SK-N-SH treated with all-trans-retinoic acid at 6 μM for 48 hours (cell line): Measurements from ENCODE around the gene NRXN3.

Source experiments
- ATAC-seq: fragments of 200-7000 bp; cut with Tn5 transposase; 3 replicates; pipeline ENCODE4 v1.9.1; 2020; ENCODE audit warnings: mild to moderate bottlenecking, moderate library complexity
- ARNTL ChIP-seq: fragments of 450-650 bp; formaldehyde crosslinking; IDR thresholded peaks from 2 replicates; pipeline ENCODE4 v1.5.0; 2020; ENCODE audit warnings: low read depth, mild to moderate bottlenecking, moderate library complexity, borderline replicate concordance
- BACH2 ChIP-seq: fragments of 250-450 bp; sonication (Bioruptor Pico); IDR thresholded peaks from 2 replicates; pipeline ENCODE4 v1.9.0; 2021; ENCODE audit warnings: mild to moderate bottlenecking, borderline replicate concordance
- CREB5 ChIP-seq: fragments of 250-450 bp; sonication (Bioruptor Pico); IDR thresholded peaks from 2 replicates; pipeline ENCODE4 v1.5.1; 2020; ENCODE audit warnings: low read depth, mild to moderate bottlenecking, moderate library complexity
- GLIS3 ChIP-seq: fragments of 250-450 bp; sonication (Bioruptor Pico); IDR thresholded peaks from 2 replicates; pipeline ENCODE4 v1.5.0; 2020; ENCODE audit warnings: mild to moderate bottlenecking, moderate library complexity
- OSR1 ChIP-seq: fragments of 250-450 bp; sonication (Bioruptor Pico); IDR thresholded peaks from 2 replicates; pipeline ENCODE4 v1.8.0; 2022; ENCODE audit warnings: moderate library complexity, mild to moderate bottlenecking, inconsistent platforms
- POU6F1 ChIP-seq: fragments of 250-450 bp; sonication (Bioruptor Pico); IDR thresholded peaks from 2 replicates; pipeline ENCODE4 v1.8.0; 2021; ENCODE audit warnings: low read depth, mild to moderate bottlenecking, moderate library complexity, borderline replicate concordance
- PPARA ChIP-seq: fragments of 250-450 bp; sonication (Bioruptor Pico); IDR thresholded peaks from 2 replicates; pipeline ENCODE4 v1.5.0; 2020; ENCODE audit warnings: mild to moderate bottlenecking, borderline replicate concordance
- SNAI2 ChIP-seq: fragments of 250-450 bp; sonication (Bioruptor Pico); IDR thresholded peaks from 2 replicates; pipeline ENCODE4 v1.5.0; 2020; ENCODE audit warnings: mild to moderate bottlenecking, moderate library complexity
- TCF4 ChIP-seq: fragments of 250-450 bp; sonication (Bioruptor Pico); IDR thresholded peaks from 2 replicates; pipeline ENCODE4 v1.8.0; 2021; ENCODE audit warnings: mild to moderate bottlenecking, moderate library complexity, borderline replicate concordance
- TOX ChIP-seq: fragments of 250-450 bp; sonication (Bioruptor Pico); IDR thresholded peaks from 2 replicates; pipeline ENCODE4 v1.8.0; 2021; ENCODE audit warnings: mild to moderate bottlenecking, moderate library complexity, borderline replicate concordance
- ZC3H10 ChIP-seq: fragments of 250-450 bp; sonication (Bioruptor Pico); IDR thresholded peaks from 2 replicates; pipeline ENCODE4 v1.5.1; 2021; ENCODE audit warnings: mild to moderate bottlenecking, moderate library complexity
- ZFP3 ChIP-seq: fragments of 250-450 bp; sonication (Bioruptor Pico); IDR thresholded peaks from 2 replicates; pipeline ENCODE4 v1.5.0; 2020; ENCODE audit warnings: mild to moderate bottlenecking, moderate library complexity
- ZFP30 ChIP-seq: fragments of 450-650 bp; formaldehyde crosslinking; IDR thresholded peaks from 2 replicates; pipeline ENCODE4 v1.5.0; 2022; ENCODE audit warnings: mild to moderate bottlenecking, moderate library complexity
- ZNF70 ChIP-seq: fragments of 450-650 bp; formaldehyde crosslinking; IDR thresholded peaks from 2 replicates; pipeline ENCODE4 v1.5.0; 2020; ENCODE audit warnings: mild to moderate bottlenecking, moderate library complexity
- ZNF8 ChIP-seq: fragments of 450-650 bp; formaldehyde crosslinking; IDR thresholded peaks from 2 replicates; pipeline ENCODE4 v1.5.0; 2020; ENCODE audit warnings: mild to moderate bottlenecking, moderate library complexity
- TF ChIP-seq, protein P1 (sequence below): fragments of 250-450 bp; sonication (Bioruptor Pico); IDR thresholded peaks from 2 replicates; pipeline ENCODE4 v1.8.0; 2020; ENCODE audit warnings: mild to moderate bottlenecking, moderate library complexity, borderline replicate concordance
- TF ChIP-seq, protein P2 (sequence below): fragments of 250-450 bp; sonication (Bioruptor Pico); IDR thresholded peaks from 2 replicates; pipeline ENCODE4 v1.5.1; 2021; ENCODE audit warnings: mild to moderate bottlenecking, moderate library complexity
- TF ChIP-seq, protein P3 (sequence below): fragments of 250-450 bp; sonication (Bioruptor Pico); IDR thresholded peaks from 2 replicates; pipeline ENCODE4 v1.5.0; 2020; ENCODE audit warnings: mild to moderate bottlenecking, moderate library complexity

The NRXN3 gene

GRCh38 chr14:78130356-78130755, 39.8 kb upstream of the NRXN3 start (continued):
- TF ChIP-seq, protein P1, sequence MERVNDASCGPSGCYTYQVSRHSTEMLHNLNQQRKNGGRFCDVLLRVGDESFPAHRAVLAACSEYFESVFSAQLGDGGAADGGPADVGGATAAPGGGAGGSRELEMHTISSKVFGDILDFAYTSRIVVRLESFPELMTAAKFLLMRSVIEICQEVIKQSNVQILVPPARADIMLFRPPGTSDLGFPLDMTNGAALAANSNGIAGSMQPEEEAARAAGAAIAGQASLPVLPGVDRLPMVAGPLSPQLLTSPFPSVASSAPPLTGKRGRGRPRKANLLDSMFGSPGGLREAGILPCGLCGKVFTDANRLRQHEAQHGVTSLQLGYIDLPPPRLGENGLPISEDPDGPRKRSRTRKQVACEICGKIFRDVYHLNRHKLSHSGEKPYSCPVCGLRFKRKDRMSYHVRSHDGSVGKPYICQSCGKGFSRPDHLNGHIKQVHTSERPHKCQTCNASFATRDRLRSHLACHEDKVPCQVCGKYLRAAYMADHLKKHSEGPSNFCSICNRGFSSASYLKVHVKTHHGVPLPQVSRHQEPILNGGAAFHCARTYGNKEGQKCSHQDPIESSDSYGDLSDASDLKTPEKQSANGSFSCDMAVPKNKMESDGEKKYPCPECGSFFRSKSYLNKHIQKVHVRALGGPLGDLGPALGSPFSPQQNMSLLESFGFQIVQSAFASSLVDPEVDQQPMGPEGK (CRISPR knock-in tag) = no peak
- TF ChIP-seq ZFP30 (CRISPR knock-in tag) = no peak
- no peak for TF ChIP-seq ZC3H10 (CRISPR knock-in tag)

DNA sequence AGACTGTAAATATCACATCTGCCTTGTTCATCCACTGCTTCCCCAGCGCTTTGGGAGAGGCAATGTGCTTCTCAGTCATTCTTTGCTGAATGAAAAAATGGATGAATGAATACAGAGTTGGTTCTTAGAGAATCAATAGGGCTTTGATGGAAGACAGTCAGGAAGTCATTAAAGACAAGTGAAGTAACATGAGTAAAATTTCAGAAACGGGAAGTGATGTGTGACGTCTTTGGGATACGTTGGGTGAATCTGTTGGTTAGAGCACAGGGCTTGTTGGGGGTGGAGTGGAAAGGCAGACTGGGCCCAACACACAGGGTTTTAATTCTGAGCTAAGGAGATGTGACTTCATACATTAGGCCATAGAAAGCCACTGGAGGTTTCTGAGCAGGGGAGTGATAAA, 39.0 kb upstream of the NRXN3 start:
- no peak for ATAC-seq
- TF ChIP-seq BACH2 (CRISPR knock-in tag) (no peak), ZFP3 (CRISPR knock-in tag) (no peak), POU6F1 (CRISPR knock-in tag) (no peak), ZC3H10 (CRISPR knock-in tag) (no peak), TOX (CRISPR knock-in tag) (no peak)
- TF ChIP-seq, protein P2, sequence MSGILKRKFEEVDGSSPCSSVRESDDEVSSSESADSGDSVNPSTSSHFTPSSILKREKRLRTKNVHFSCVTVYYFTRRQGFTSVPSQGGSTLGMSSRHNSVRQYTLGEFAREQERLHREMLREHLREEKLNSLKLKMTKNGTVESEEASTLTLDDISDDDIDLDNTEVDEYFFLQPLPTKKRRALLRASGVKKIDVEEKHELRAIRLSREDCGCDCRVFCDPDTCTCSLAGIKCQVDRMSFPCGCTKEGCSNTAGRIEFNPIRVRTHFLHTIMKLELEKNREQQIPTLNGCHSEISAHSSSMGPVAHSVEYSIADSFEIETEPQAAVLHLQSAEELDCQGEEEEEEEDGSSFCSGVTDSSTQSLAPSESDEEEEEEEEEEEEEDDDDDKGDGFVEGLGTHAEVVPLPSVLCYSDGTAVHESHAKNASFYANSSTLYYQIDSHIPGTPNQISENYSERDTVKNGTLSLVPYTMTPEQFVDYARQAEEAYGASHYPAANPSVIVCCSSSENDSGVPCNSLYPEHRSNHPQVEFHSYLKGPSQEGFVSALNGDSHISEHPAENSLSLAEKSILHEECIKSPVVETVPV (CRISPR knock-in tag) = no peak

DNA sequence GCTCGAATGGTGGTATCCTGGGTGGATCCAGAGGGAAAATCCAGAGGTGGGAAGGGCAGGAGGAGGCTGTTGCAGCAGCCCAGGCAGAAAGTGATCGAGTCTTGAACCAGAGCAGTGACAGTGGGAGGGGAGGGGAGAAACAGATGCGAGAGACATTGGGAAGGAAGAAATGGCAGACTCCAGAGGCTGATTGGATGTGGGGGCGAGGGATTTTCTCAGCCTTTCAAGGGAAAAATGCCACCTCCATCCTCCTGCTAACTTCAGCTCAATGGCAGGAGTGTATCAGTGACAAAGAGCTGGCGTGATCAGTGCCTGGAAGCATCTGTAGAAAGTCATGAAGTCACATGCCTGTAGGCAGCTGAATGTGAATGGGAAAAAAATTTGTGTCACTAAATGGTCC, 38.6 kb upstream of the NRXN3 start:
- ATAC-seq = no peak

More for the DNA sequence above, 38.6 kb upstream of the NRXN3 start:
- no peak for TF ChIP-seq SNAI2
- TF ChIP-seq OSR1 (CRISPR knock-in tag) = no peak
- TF ChIP-seq BACH2 (CRISPR knock-in tag) = no peak
- TF ChIP-seq ARNTL (CRISPR knock-in tag) = no peak
- TF ChIP-seq, protein P2 (CRISPR knock-in tag) = no peak
- no peak for TF ChIP-seq PPARA (CRISPR knock-in tag)
- TF ChIP-seq, protein P3, sequence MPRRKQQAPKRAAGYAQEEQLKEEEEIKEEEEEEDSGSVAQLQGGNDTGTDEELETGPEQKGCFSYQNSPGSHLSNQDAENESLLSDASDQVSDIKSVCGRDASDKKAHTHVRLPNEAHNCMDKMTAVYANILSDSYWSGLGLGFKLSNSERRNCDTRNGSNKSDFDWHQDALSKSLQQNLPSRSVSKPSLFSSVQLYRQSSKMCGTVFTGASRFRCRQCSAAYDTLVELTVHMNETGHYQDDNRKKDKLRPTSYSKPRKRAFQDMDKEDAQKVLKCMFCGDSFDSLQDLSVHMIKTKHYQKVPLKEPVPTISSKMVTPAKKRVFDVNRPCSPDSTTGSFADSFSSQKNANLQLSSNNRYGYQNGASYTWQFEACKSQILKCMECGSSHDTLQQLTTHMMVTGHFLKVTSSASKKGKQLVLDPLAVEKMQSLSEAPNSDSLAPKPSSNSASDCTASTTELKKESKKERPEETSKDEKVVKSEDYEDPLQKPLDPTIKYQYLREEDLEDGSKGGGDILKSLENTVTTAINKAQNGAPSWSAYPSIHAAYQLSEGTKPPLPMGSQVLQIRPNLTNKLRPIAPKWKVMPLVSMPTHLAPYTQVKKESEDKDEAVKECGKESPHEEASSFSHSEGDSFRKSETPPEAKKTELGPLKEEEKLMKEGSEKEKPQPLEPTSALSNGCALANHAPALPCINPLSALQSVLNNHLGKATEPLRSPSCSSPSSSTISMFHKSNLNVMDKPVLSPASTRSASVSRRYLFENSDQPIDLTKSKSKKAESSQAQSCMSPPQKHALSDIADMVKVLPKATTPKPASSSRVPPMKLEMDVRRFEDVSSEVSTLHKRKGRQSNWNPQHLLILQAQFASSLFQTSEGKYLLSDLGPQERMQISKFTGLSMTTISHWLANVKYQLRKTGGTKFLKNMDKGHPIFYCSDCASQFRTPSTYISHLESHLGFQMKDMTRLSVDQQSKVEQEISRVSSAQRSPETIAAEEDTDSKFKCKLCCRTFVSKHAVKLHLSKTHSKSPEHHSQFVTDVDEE (CRISPR knock-in tag) = no peak
- no peak for TF ChIP-seq ZFP30 (CRISPR knock-in tag)
- TF ChIP-seq ZFP3 (CRISPR knock-in tag) = no peak
- no peak for TF ChIP-seq ZNF8 (CRISPR knock-in tag)
- no peak for TF ChIP-seq TCF4
- TF ChIP-seq ZNF70 (CRISPR knock-in tag) = no peak
- TF ChIP-seq GLIS3 (CRISPR knock-in tag) = no peak
- no peak for TF ChIP-seq CREB5
